Stimulated activated CD8-positive, alpha-beta memory T cell treated with anti-CD3 and anti-CD28 coated beads, Interleukin-12 subunit alpha, Interleukin-12 subunit beta, amount 100 ng/mL, for 24 hours (primary cell): ENCODE data around the gene SNAP47.

Experiments
- DNase-seq: peaks from one replicate; pipeline ENCODE4 v3.0.0-alpha.2; 2020; ENCODE audit errors: extremely low read depth

SNAP47 gene

GRCh38 chr1:227768640-227769039 lies 33.4 kb downstream of the SNAP47 start:
- DNase-seq, result no peak

GRCh38 chr1:227769047-227769935 lies 34.1 kb downstream of the SNAP47 start:
- DNase-seq, result no peak

DNA sequence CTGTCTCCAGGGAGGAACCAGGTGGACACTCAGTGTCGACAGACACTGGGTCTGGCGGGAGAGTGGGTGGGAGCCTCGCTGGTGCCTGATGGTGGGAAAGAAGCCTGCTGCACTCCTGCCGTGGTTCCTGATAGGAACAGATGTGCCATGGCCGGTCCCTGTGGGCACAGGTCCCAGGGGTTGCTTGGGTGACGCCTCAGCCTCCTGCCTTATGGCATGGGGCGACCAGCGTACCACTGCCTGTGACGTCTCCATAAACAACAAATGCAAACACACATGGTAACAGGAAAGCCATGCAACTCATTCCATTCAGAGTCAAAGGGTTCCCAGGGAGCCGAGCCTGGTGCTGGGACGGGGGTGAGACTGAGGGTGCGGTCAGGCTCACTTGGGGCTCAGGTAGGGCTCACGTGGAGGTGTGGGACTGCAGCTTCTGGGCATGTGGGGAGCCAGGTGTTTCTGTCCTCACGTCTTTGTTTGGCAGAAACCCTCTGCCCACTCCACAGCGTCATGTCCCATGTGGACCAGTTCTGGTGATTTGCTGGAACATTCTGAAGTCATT lies 34.8 kb downstream of the SNAP47 start:
- DNase-seq, result no peak

GRCh38 chr1:227770812-227771211 lies 35.6 kb downstream of the SNAP47 start:
- no peak for DNase-seq

DNA sequence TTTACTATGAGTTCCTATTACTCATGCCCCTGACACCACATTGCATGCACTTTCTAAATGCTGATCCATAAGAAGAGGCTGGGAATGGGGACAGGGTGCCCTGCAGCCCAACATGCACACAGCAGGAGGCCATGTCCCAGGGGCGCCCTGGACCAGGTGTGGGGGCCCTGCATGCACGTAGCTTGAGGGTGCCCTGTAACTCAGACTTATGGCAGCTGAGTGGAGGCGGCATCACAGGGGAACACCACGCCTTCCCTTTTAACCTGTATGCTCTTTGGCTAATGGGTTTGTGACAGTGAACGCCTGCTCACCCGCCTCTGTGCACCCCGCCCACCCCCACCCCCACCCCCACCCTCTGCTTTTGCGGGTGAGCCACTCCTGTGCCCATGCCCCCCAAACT lies 36.1 kb downstream of the SNAP47 start:
- DNase-seq, result no peak

GRCh38 chr1:227771771-227772170 lies 36.5 kb downstream of the SNAP47 start:
- DNase-seq, result no peak

GRCh38 chr1:227773558-227773957 lies 38.3 kb downstream of the SNAP47 start:
- DNase-seq, result no peak

DNA sequence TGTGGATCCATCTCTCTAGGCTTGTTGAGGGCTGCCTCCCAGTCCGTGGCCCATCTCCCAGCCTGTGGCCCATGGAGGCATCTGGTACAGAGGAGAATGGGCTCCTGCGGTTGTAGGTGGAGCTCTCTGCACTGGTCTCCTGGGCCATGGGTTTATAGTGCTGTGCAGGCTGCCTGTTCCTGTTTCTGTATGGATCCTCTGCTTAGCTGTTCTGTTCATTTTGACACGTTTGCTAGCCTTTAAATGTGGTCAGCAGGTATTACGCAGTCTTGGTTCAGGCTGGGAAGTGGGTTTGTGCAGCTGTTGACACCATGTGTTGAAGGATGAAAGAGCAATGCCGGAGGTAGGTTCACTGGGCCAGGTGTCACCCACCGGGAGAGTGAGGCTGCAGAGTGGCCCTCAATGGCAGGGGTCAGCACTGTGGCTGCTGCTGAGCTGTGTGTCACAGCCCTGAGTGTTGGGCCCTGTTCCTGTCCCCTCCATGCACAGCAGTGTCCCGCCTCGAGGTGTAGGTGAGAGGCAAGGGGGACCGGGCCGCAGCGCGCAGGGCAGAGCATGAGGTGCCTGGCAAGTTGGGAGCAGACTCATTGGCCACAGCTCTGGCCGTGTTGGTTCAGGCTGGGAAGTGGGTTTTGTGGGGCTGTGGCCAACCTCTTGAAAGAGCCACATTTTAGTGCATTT lies 39.0 kb downstream of the SNAP47 start:
- DNase-seq, result no peak

DNA sequence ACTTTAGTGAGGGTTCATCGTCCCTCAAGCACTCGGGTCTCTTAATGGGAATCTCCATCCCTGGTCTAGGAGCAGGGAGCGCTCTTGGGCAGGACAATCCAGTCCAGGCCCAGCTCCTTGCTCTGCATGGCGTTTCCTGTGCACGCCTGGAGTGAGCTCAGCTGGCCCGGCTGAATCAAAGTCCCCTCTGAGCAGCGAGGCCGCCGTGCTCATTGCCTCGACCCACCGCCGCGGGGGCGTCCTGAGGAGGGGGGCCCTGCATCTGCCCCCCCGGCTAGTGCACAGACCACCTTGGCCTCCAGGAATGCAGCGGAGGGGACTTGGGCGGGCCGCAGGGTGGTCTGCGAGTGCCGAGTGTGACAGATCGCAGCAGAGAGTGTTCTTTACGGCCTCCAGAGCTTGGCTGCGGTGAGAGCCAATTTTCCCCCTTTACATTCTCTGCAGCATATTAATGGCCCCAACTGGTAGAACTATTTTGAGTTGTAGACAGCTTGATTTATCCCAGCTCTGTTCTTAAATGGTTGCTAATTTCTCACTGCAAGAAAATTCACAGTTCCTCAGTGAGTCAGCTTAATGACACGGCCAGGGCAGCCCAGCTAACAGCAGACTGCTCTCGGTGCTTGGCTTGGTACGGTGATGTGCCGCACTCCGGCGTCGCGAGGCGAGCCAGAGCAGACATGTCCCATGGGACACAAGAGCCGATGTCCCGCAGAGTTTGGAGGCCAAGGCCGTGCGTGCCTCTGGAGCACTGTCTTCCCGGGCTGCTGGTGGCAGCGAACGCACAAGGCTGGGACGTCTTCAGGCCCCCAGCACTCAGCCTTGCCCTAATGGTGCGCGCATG lies 39.8 kb downstream of the SNAP47 start:
- no peak for DNase-seq

- no peak for DNase-seq
Measured at GRCh38 chr1:227775841-227776240, 40.6 kb downstream of the SNAP47 start.

GRCh38 chr1:227776331-227776771 lies 41.1 kb downstream of the SNAP47 start:
- no peak for DNase-seq

GRCh38 chr1:227777156-227777555 lies 41.9 kb downstream of the SNAP47 start:
- DNase-seq, result no peak

- no peak for DNase-seq
Measured at GRCh38 chr1:227777646-227778045, 42.4 kb downstream of the SNAP47 start.

DNA sequence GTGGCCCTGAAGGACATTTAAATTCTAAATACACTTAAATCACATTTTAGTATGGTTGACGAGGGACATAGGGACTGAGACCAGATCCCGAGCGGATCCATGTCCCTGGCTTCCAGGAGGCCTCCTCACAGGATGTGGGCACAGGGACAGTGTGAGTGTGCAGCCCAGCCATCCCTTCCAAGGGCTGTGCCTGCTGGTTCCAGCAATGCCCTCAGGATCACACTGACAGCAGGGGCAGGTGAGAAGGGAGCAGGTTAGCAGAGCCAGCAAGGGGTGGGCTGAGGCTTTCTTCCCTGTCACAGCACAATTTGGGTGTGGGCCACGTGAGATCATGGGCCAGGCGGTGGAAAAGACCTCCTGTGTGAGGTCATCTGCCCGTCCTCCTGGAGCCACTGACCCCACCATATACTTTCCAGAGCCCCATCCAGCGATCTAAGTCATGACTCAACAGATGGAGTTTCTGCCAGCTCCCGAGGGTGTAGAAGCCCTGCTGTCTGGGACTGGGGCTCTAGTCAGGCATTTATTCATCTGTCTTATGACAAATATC lies 43.2 kb downstream of the SNAP47 start:
- DNase-seq, result no peak

GRCh38 chr1:227779021-227779441 lies 43.8 kb downstream of the SNAP47 start:
- no peak for DNase-seq

GRCh38 chr1:227779685-227780084 lies 44.5 kb downstream of the SNAP47 start:
- no peak for DNase-seq

GRCh38 chr1:227780101-227781044 lies 45.1 kb downstream of the SNAP47 start:
- DNase-seq, result no peak

DNA sequence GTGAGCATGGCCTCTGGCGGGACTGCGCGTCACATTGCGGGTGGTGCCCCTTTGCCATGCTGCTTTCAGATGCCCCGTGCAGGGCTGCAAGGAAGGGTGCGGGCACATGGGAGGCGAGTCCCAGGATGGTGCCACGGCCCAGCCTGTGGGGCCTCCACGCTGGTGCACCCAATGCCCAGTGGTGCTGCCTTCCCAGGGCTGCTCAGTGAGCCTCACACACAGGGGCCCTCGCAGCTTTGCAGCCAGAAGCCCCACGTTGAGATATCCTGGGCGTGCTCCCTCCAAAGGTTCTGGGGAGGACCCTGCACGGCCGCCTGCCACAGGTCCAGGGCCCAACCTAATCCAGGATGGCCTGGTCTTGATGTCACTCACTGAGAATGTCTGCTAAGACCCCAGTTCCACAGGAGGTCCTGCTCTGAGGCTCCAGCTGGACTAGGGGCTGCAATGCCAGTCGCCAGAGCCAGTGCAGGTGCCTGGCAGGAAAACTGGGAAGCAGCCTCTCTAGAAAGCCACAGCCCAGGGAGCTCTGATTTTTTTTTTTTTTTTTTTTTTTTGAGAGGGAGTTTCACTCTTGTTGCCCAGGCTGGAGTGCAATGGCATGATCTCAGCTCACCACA lies 46.2 kb downstream of the SNAP47 start:
- DNase-seq, result no peak

DNA sequence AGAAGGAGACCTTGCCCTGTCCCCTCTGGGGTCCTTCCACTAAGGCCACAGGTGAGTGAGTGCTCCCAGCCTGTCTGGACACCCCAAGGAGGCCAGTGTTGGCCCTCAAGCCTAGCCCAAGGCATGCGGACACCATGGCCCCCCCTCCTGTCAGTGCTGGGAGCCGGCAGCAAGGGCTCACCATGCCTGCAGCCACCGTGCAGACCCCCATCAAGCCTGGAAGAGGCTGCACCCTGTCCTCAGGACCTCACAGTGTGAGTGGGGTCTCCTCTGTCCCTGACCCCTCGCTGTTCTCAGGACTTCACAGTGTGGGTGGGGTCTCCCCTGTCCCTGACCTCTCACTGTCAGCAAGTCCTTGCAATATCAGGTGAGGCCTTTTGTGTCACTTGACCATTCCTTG lies 47.0 kb downstream of the SNAP47 start:
- no peak for DNase-seq
